K562 (cell line): ENCODE measurements around the gene OPCML. TPM values are rescaled to one million over a fixed set of nuclear protein-coding genes. Genes with fewer than 3 reads are reported as not detected.

Source experiments
- ATAC-seq: fragments of 200-7000 bp; cut with Tn5 transposase; 3 replicates; pipeline ENCODE4 v1.9.1; 2020; ENCODE audit warnings: moderate library complexity
- BruUV-seq: library from RNA; stranded (reverse); fragments of 400-500 nt; replicated peaks from 2 replicates; lab custom pipeline; 2021; lab: Mats Ljungman, UMichigan
- CTCF ChIA-PET: fragments of 300-600 bp; formaldehyde crosslinking; extraction: SDS; loops from one replicate; lab custom pipeline; 2021; ENCODE audit warnings: low intra/inter-chr PET ratio; lab: Yijun Ruan, JAX
- POLR2A ChIA-PET: fragments of 300-600, 350-650 bp; sonication (Branson Sonifier 250); formaldehyde crosslinking; extraction: SDS; loops from one replicate; lab custom pipeline; 2021; ENCODE audit warnings: antibody characterized with exemption, inconsistent platforms; lab: Yijun Ruan, JAX
- DNase-seq, 4 experiments: peaks; one replicate each; pipeline versions ENCODE4 v3.0.0 to v3.0.0-alpha.2; 2011 to 2018; ENCODE audit warnings: low spot score in 3 of 4, mixed read lengths in 3 of 4; ENCODE audit errors: extremely low read depth in 1 of 4
- FAIRE-seq: peaks from 2 replicates; lab custom pipeline; 2011; peaks lifted over from hg19 to GRCh38; lab: Jason Lieb, UNC
- H2AFZ ChIP-seq: 2 replicates; pipeline ENCODE4 v1.6.0; 2011; ENCODE audit warnings: low read depth, low read length, control low read depth, inconsistent platforms
- H3K27ac ChIP-seq: fragments of 200-600 bp; 3 replicates; pipeline ENCODE4 v1.8.0; 2011; ENCODE audit warnings: low read depth, mild to moderate bottlenecking, control low read depth, inconsistent platforms, low read length, moderate library complexity, mixed read lengths; ENCODE audit errors: extremely low read depth
- H3K27me3 ChIP-seq, 2 experiments: fragments of 300-600 bp in 1 of 2; 2 replicates in 1 of 2; 3 replicates in 1 of 2; pipeline versions ENCODE4 v1.6.0 to v1.8.0; 2011; ENCODE audit warnings: inconsistent platforms in 2 of 2, low read length in 2 of 2, mild to moderate bottlenecking in 1 of 2, mixed read lengths in 1 of 2, moderate library complexity in 1 of 2; ENCODE audit not compliant: control insufficient read depth in 2 of 2, insufficient read depth in 2 of 2
- H3K36me3 ChIP-seq: fragments of 300-600 bp; 3 replicates; pipeline ENCODE4 v1.8.0; 2011; ENCODE audit warnings: mild to moderate bottlenecking, low read length, inconsistent platforms; ENCODE audit not compliant: control insufficient read depth, insufficient read depth
- H3K4me1 ChIP-seq, 2 experiments: fragments of 200-600 bp in 1 of 2; replicated peaks in 1 of 2; 2 replicates in 1 of 2; 3 replicates in 1 of 2; pipeline versions ENCODE4 v1.5.1 to v1.8.0; 2011; ENCODE audit warnings: inconsistent platforms in 2 of 2, low read length in 2 of 2, mild to moderate bottlenecking in 1 of 2, mixed read lengths in 1 of 2, moderate library complexity in 1 of 2; ENCODE audit not compliant: control insufficient read depth in 2 of 2, insufficient read depth in 2 of 2
- H3K4me2 ChIP-seq: 2 replicates; pipeline ENCODE4 v1.6.1; 2011; ENCODE audit warnings: low read length, control low read depth, inconsistent platforms, mixed read lengths; ENCODE audit not compliant: insufficient read depth
- H3K4me3 ChIP-seq: fragments of 200-600 bp; sonication (generic), shearing (Covaris generic); 2 replicates; pipeline ENCODE4 v1.5.1; 2016; ENCODE audit warnings: control low read depth, inconsistent platforms
- H3K79me2 ChIP-seq: fragments of 200-600 bp; 3 replicates; pipeline ENCODE4 v1.8.0; 2011; ENCODE audit warnings: low read length, inconsistent platforms; ENCODE audit not compliant: control insufficient read depth, insufficient read depth
- H3K9ac ChIP-seq, 2 experiments: 2 replicates each; pipeline versions ENCODE4 v1.6.0 to v1.6.1; 2011; ENCODE audit warnings: low read depth in 2 of 2, low read length in 2 of 2, control low read depth in 1 of 2, inconsistent platforms in 1 of 2, mild to moderate bottlenecking in 1 of 2, mixed read lengths in 1 of 2; ENCODE audit not compliant: insufficient read depth in 1 of 2
- H3K9me1 ChIP-seq: one replicate; pipeline ENCODE4 v1.6.0; 2011; ENCODE audit warnings: inconsistent platforms, mild to moderate bottlenecking, low read length, moderate library complexity; ENCODE audit not compliant: control insufficient read depth, insufficient read depth
- H3K9me3 ChIP-seq: replicated peaks from 2 replicates; pipeline ENCODE4 v1.5.1; 2011; ENCODE audit warnings: low read depth, low read length, inconsistent platforms; ENCODE audit not compliant: control insufficient read depth, insufficient read depth
- H4K20me1 ChIP-seq: replicated peaks from 2 replicates; pipeline ENCODE4 v1.6.1; 2011; ENCODE audit warnings: low read length, inconsistent platforms, mixed read lengths; ENCODE audit not compliant: control insufficient read depth, insufficient read depth
- ATF7 ChIP-seq: fragments of 450-650 bp; IDR thresholded peaks from 2 replicates; pipeline ENCODE4 v1.7.1; 2014; ENCODE audit warnings: mild to moderate bottlenecking, moderate library complexity
- BHLHE40 ChIP-seq: IDR thresholded peaks from 2 replicates; pipeline ENCODE4 v1.6.1; 2011; ENCODE audit warnings: low read length, improper control_type of control experiment
- C11orf30 ChIP-seq: fragments of 450-650 bp; IDR thresholded peaks from 2 replicates; pipeline ENCODE4 v1.6.1; 2016; ENCODE audit warnings: low read depth, mild to moderate bottlenecking
- HES1 ChIP-seq: fragments of 450-650 bp; IDR thresholded peaks from 2 replicates; pipeline ENCODE4 v1.6.1; 2016; ENCODE audit warnings: low read depth, mild to moderate bottlenecking, moderate library complexity
- HNRNPK ChIP-seq: fragments of 200-400 bp; formaldehyde crosslinking; IDR thresholded peaks from one replicate; pipeline ENCODE4 v1.6.1; 2018; ENCODE audit warnings: mild to moderate bottlenecking, low read depth, low read length; ENCODE audit not compliant: poor library complexity, severe bottlenecking
- PHF21A ChIP-seq: fragments of 450-650 bp; IDR thresholded peaks from 2 replicates; pipeline ENCODE4 v1.6.1; 2017; ENCODE audit warnings: low read depth, borderline replicate concordance
- RBM14 ChIP-seq: fragments of 200-400 bp; formaldehyde crosslinking; IDR thresholded peaks from 2 replicates; pipeline ENCODE4 v1.6.1; 2018; ENCODE audit warnings: low read depth, mild to moderate bottlenecking, low read length, moderate library complexity, borderline replicate concordance; ENCODE audit not compliant: insufficient read depth
- STAT5A ChIP-seq: IDR thresholded peaks from 2 replicates; pipeline ENCODE4 v1.6.1; 2012; ENCODE audit warnings: low read length, inconsistent platforms, borderline replicate concordance
- TRIM25 ChIP-seq: fragments of 450-650 bp; IDR thresholded peaks from 2 replicates; pipeline ENCODE4 v1.7.0; 2016; ENCODE audit warnings: borderline replicate concordance
- ZNF263 ChIP-seq: sonication (generic); formaldehyde crosslinking; IDR thresholded peaks from 2 replicates; pipeline ENCODE4 v1.8.0; 2022; ENCODE audit warnings: mild to moderate bottlenecking, missing genetic modification reagents, borderline replicate concordance
- ZNF740 ChIP-seq, 3 experiments: fragments of 200-800 bp in 1 of 3; sonication (Bioruptor generic) in 1 of 3; sonication (generic) in 1 of 3; formaldehyde crosslinking in 1 of 3; IDR thresholded peaks; 2 replicates each; pipeline versions ENCODE4 v1.6.1 to v1.8.0; 2016 to 2022; ENCODE audit warnings: mild to moderate bottlenecking in 2 of 3, missing compliant biosample characterization in 2 of 3, missing genetic modification characterization in 2 of 3, missing genetic modification reagents in 1 of 3
- WGBS: fragments of 100-300 bp; shearing (Covaris generic); methylation state at CpG from one replicate; pipeline ENCODE4 v1.1.6; 2016; ENCODE audit warnings: low coverage, mixed read lengths; ENCODE audit not compliant: insufficient coverage; ENCODE audit errors: missing lambda C conversion rate; 5-methylcytosine and 5-hydroxymethylcytosine counted together
- in situ Hi-C: fragments of 300-500 bp; cut with MboI; formaldehyde crosslinking; loops from 4 replicates; pipeline ENCODE4 v1.15.0; 2018; ENCODE audit warnings: inconsistent platforms, mixed read lengths
- intact Hi-C: fragments of 100-400 bp; cut with micrococcal nuclease; formaldehyde crosslinking; loops from 2 replicates; pipeline ENCODE4 v1.14.2; 2022
- polyA plus RNA-seq, 8 experiments: library from polyadenylated mRNA; depleted of rRNA in 4 of 8; stranded (reverse) in 5 of 8; unstranded in 3 of 8; fragments of >200 nt; fragmentation: Nextera tagmentation in 2 of 8; fragmentation: Illumina TruSeq in 1 of 8; extraction: Ambion mirVana in 2 of 8; extraction: Trizol in 1 of 8; gene quantifications; 2 replicates each; pipeline versions ENCODE4 v1.2.1 to v1.2.3, GENCODE V29; 2011 to 2014; ENCODE audit warnings: inconsistent platforms in 1 of 8, missing spikeins in 1 of 8
- total RNA-seq, 7 experiments: library from RNA; depleted of rRNA in 6 of 7; stranded (reverse); fragments of >200 nt in 6 of 7; fragmentation: Illumina TruSeq in 2 of 7; extraction: Trizol in 2 of 7; gene quantifications; 2 replicates each; pipeline versions ENCODE4 v1.2.1 to v1.2.3, GENCODE V29; 2011 to 2021; ENCODE audit warnings: low replicate concordance in 1 of 7

Gene OPCML
- total and polyA plus RNA-seq, 9 of the 15 experiments (the other 6 are each of a cell fraction or from before 2014, with no cell fraction given), result not detected

- DNase-seq (no peak), FAIRE-seq (no peak), ATAC-seq (no peak)
- ChIA-PET POLR2A (no interaction called here), CTCF (no interaction called here)
- Histone ChIP-seq H3K4me2 (no peak overlapping the region), H2AFZ (no peak overlapping the region), H3K9me3 (no peaks in the 10 kb centered on the region), H3K79me2 (no peaks in the 10 kb centered on the region), H3K27me3 (no peaks in the 10 kb centered on the region), H3K9ac (no peak overlapping the region), H3K9me1 (no peaks in the 10 kb centered on the region), H3K36me3 (no peaks in the 10 kb centered on the region), H4K20me1 (no peaks in the 10 kb centered on the region), H3K27ac (no peak overlapping the region), H3K4me1 (no peaks in the 10 kb centered on the region), H3K4me3 (no peak overlapping the region)
- no TSS peak for BruUV-seq
- intact Hi-C loops (no loop called here), in situ Hi-C loops (no loop called here)
- TF ChIP-seq ATF7 (no peak), BHLHE40 (no peak), HNRNPK (no peak), HES1 (no peak), PHF21A (no peak), ZNF263 (no peak), RBM14 (no peak), TRIM25 (no peak), C11orf30 (no peak), STAT5A (no peak), ZNF740 (CRISPR knock-in tag; IDR thresholded peaks at IDR 0.05) (no peak), ZNF740 (tag; IDR thresholded peaks at IDR 0.05) (no peak)
- 0% methylated on average over 2 of the region's 4 CpGs for WGBS
Measured at GRCh38 chr11:133038850-133039249, 493.5 kb downstream of the OPCML start.
